Sigmoid colon (tissue), 7 donors: Measurements from ENCODE around the gene SLC38A2. TPM values are rescaled to one million over a fixed set of nuclear protein-coding genes. Genes with fewer than 3 reads are reported as not detected.
A peak's percentile ranks its signal among the peaks of the same experiment; 100 is the strongest.

Experiments used
- DNase-seq: peaks from one replicate; pipeline ENCODE4 v3.0.0-alpha.2; 2019
- H3K27ac ChIP-seq, 4 donors: fragments of 200-600 bp; sonication (generic); one replicate each; pipeline ENCODE4 v1.5.1; 2016 to 2019; ENCODE audit warnings: mild to moderate bottlenecking in 1 of 4
- H3K27me3 ChIP-seq, 3 donors: fragments of 200-600 bp; sonication (generic); one replicate each; pipeline ENCODE4 v1.5.1; 2019; ENCODE audit warnings: mild to moderate bottlenecking in 1 of 3
- H3K36me3 ChIP-seq, 4 donors: fragments of 200-600 bp; sonication (generic); one replicate each; pipeline ENCODE4 v1.5.1; 2016 to 2019
- H3K4me1 ChIP-seq, 4 donors: fragments of 200-600 bp; sonication (generic); one replicate each; pipeline ENCODE4 v1.5.1; 2017 to 2019
- H3K4me3 ChIP-seq, 4 donors: fragments of 200-600 bp; sonication (generic); one replicate each; pipeline ENCODE4 v1.5.1; 2017 to 2019; ENCODE audit warnings: mild to moderate bottlenecking in 2 of 4, moderate library complexity in 1 of 4
- H3K9me3 ChIP-seq, 4 donors: fragments of 200-600 bp in 3 of 4; sonication (generic) in 3 of 4; one replicate each; pipeline versions ENCODE4 v1.5.1 to v1.6.1; 2013 to 2019
- CTCF ChIP-seq, 4 experiments: fragments of 450-650 bp in 3 of 4; fragments of 200-600 bp in 1 of 4; IDR thresholded peaks; one replicate each; pipeline ENCODE4 v1.5.1; 2016 to 2019; ENCODE audit warnings: antibody characterized with exemption in 4 of 4, mild to moderate bottlenecking in 3 of 4, moderate library complexity in 2 of 4
- EP300 ChIP-seq, 4 donors: sonication (generic); formaldehyde crosslinking; IDR thresholded peaks; one replicate each; pipeline ENCODE4 v1.6.1; 2017; ENCODE audit warnings: antibody characterized with exemption in 4 of 4
- POLR2A ChIP-seq, 2 donors: fragments of 450-650 bp; IDR thresholded peaks; one replicate each; pipeline ENCODE4 v1.6.1; 2016; ENCODE audit warnings: antibody characterized with exemption in 2 of 2, mild to moderate bottlenecking in 2 of 2, moderate library complexity in 2 of 2
- POLR2AphosphoS5 ChIP-seq, 4 donors: sonication (generic); formaldehyde crosslinking; IDR thresholded peaks; one replicate each; pipeline ENCODE4 v1.6.1; 2017; ENCODE audit warnings: antibody characterized with exemption in 4 of 4
- WGBS, 2 donors: extraction: QIAGEN DNeasy Blood & Tissue Kit; methylation state at CpG; one replicate each; pipeline ENCODE4 v1.1.7; 2013; 5-methylcytosine and 5-hydroxymethylcytosine counted together
- intact Hi-C: fragments of 100-400 bp; cut with DNase I; formaldehyde crosslinking; loops from one replicate; pipeline ENCODE4 v1.15.1; 2023
- polyA plus RNA-seq, 3 donors: library from polyadenylated mRNA; stranded (reverse); fragments of 200-250 nt; gene quantifications; one replicate each; pipeline ENCODE4 v1.2.3, GENCODE V29; 2013
- total RNA-seq, 4 donors: library from RNA; depleted of rRNA; stranded (reverse); fragments of >200 nt; gene quantifications; one replicate each; pipeline ENCODE4 v1.1.0, GENCODE V29; 2016
- donor health status: healthy with polysubstance abuse.
- donor health status: Bipolar disorder and iron deficiency.
- donor health status: healthy.

SLC38A2 gene
- total and polyA plus RNA-seq, 7 donors, result 17.6 to 299 (median 234) TPM

DNA sequence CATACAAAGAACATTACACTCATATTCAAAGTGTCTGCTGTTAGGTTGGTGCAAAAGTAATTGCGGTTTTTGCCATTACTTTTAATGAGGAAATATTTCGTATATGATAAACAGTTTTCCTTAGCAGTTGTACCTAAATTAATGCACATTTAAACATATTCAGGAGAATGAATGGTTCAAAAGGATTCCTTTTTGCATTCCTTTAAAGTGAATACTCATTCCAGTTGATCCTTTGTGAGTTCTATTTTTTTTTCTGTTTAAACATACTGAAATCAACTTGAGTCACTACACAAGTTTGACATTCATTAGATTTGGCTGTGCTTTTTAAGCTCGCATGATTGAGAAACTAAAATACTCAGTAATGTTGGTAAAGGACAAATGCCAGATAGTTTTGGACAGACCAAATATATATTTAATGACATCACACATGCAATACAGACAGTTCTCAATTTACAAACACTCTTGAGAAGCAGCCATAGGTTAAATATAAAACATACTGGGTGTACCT is 13.8 kb upstream of the SLC38A2 start:
- 67 to 69% methylated on average over 3 of the region's 3 CpGs for WGBS, 2 donors
- DNase-seq, result no peak
- no peaks in the 10 kb centered on the region for H3K27me3 ChIP-seq
- H3K36me3 ChIP-seq, result no peaks in the 10 kb centered on the region
- peaks cover 0 to 81% (median 70%) of the 10 kb centered on the region in 4 donors for H3K4me1 ChIP-seq
- H3K9me3 ChIP-seq, result no peaks in the 10 kb centered on the region
- TF ChIP-seq CTCF (IDR thresholded peaks at IDR 0.05), result no peak
- TF ChIP-seq POLR2AphosphoS5 (IDR thresholded peaks at IDR 0.05), result peak in 2 of 4 donors; percentile 30 to 34
- intact Hi-C loops, result loop anchor here (5.0 to 10.0 kb wide), 3 partner anchors 86 to 1428 kb away; partner anchors contain the start of gene HDAC7
- peak overlapping the region in 2 of 4 donors; percentile 10 to 18 for H3K4me3 ChIP-seq
- peak overlapping the region; percentile 97 to 100 (median 99) for H3K27ac ChIP-seq

DNA sequence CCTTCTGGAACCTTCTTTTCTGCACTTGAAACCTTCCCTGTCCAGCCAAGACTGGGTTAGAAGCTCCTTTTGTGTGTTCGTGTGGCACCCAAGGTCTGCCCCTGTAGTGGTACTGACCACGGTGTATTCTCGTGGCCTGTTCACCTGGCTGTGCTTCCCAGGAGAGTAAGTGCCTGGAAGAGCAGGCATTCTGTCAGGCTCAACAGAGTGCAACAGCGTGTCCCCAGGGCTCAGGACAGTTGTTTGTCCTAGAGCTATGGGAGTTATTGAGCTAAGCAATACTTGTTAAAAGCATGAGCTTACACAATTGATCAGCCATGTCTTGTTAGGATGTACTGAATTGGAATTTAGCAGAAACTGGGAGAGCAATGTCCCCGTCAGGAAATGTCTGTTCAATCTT is 12.9 kb upstream of the SLC38A2 start:
- Histone ChIP-seq H3K27ac (peak overlapping the region; percentile 97 to 100 (median 99)), H3K36me3 (no peaks in the 10 kb centered on the region), H3K9me3 (no peaks in the 10 kb centered on the region), H3K4me1 (peaks cover 0 to 74% (median 65%) of the 10 kb centered on the region in 4 donors), H3K27me3 (no peaks in the 10 kb centered on the region), H3K4me3 (no peak overlapping the region)
- TF ChIP-seq POLR2AphosphoS5 (IDR thresholded peaks at IDR 0.05), result no peak
- intact Hi-C loops, result loop anchor here (5.0 to 10.0 kb wide), 3 partner anchors 87 to 1429 kb away; partner anchors contain the start of gene HDAC7
- WGBS, 2 donors, result 90 to 94% methylated on average over 5 of the region's 5 CpGs
- no peak for DNase-seq

DNA sequence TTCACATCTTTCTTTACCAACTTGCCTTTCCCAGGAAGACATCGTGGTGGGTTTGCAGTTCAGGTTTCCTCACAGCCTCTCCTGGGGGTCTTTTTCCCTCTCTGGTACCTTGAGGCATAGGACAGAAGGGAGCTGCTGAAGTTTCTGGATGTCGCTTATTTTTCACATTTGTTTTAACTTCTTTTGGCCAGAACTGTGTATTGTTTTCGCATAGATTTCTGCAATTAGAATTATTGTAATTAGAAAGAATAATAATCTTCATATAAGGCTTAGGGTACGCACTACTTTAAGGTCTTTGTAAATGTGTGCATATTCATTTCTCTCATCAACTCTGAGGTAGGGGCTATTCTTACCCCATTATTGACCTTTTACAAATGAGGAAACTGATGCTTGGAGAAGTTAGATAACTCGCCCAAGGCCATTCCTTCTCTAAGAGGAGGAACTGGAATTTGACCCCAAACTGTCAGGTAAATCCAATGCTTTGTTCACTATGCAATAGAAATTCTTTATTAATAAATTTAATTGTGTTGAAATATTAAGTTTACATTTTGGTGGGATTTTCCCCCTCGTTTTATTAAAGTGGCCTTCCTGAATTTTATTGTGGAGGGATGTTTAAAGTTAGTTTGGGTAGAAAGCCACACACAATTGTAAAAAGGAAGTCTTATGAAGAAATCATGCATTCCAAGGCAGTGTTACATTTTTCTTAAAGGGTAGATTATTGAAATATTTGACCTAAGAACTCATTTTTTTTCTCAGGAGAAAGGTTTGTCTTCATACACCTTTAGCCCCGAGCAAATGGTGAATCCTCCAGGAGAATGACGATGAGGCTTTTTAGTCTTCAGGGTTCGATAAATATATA is 12.1 kb upstream of the SLC38A2 start:
- TF ChIP-seq POLR2AphosphoS5 (IDR thresholded peaks at IDR 0.05) (no peak), POLR2A (IDR thresholded peaks at IDR 0.05) (no peak), EP300 (IDR thresholded peaks at IDR 0.05) (no peak), CTCF (IDR thresholded peaks at IDR 0.05) (no peak)
- intact Hi-C loops, result loop anchor here (5.0 to 10.0 kb wide), 5 partner anchors 88 to 1430 kb away; partner anchors contain the start of genes ARID2 and HDAC7
- H3K9me3 ChIP-seq, result no peaks in the 10 kb centered on the region
- no peak for DNase-seq
- no peaks in the 10 kb centered on the region for H3K27me3 ChIP-seq
- H3K4me1 ChIP-seq, result peaks cover 0 to 66% (median 59%) of the 10 kb centered on the region in 4 donors
- peak overlapping the region; percentile 66 to 80 (median 74) for H3K4me3 ChIP-seq
- H3K27ac ChIP-seq, result peak overlapping the region; percentile 97 to 100 (median 99)
- no peaks in the 10 kb centered on the region for H3K36me3 ChIP-seq
- WGBS, 2 donors, result 67 to 69% methylated on average over 9 of the region's 9 CpGs

GRCh38 chr12:46383654-46384450 is 11.3 kb upstream of the SLC38A2 start:
- H3K4me1 ChIP-seq, result peaks cover 0 to 58% (median 51%) of the 10 kb centered on the region in 4 donors
- TF ChIP-seq EP300 (IDR thresholded peaks at IDR 0.05) (peak in 1 of 4 donors; percentile 24), POLR2A (IDR thresholded peaks at IDR 0.05) (peak; percentile 47 to 63), CTCF (IDR thresholded peaks at IDR 0.05) (peak in 1 of 4 experiments; percentile 26), POLR2AphosphoS5 (IDR thresholded peaks at IDR 0.05) (peak; percentile 75 to 95 (median 88))
- 0% methylated on average over 47 of the region's 47 CpGs for WGBS, 2 donors
- H3K9me3 ChIP-seq, result no peaks in the 10 kb centered on the region
- peak; percentile 98 for DNase-seq
- H3K4me3 ChIP-seq, result peak overlapping the region; percentile 66 to 80 (median 74)
- intact Hi-C loops, result loop anchor here (1.0 to 10.0 kb wide), 5 partner anchors 12 to 1431 kb away; partner anchors contain the start of genes ARID2, HDAC7 and SLC38A2
- no peaks in the 10 kb centered on the region for H3K36me3 ChIP-seq
- H3K27ac ChIP-seq, result peak overlapping the region; percentile 97 to 100 (median 99)
- no peaks in the 10 kb centered on the region for H3K27me3 ChIP-seq
